Bronchial epithelial cell (primary cell): ENCODE measurements around the gene AKR7A2. TPM values are rescaled to one million over a fixed set of nuclear protein-coding genes. Genes with fewer than 3 reads are reported as not detected.

Experiments used
- DNase-seq: peaks from one replicate; pipeline ENCODE4 v3.0.0-alpha.2; 2010; ENCODE audit warnings: low read depth
- FAIRE-seq: peaks from 2 replicates; lab custom pipeline; 2011; peaks lifted over from hg19 to GRCh38; lab: Jason Lieb, UNC
- H3K27me3 ChIP-seq: 2 replicates; pipeline ENCODE4 v1.5.1; 2011; ENCODE audit warnings: low read length; ENCODE audit not compliant: control insufficient read depth, insufficient read depth
- H3K36me3 ChIP-seq: 2 replicates; pipeline ENCODE4 v1.5.1; 2011; ENCODE audit warnings: low read length; ENCODE audit not compliant: control insufficient read depth, insufficient read depth
- H3K4me3 ChIP-seq: 2 replicates; pipeline ENCODE4 v1.5.1; 2011; ENCODE audit warnings: mild to moderate bottlenecking, low read depth, low read length, control low read depth
- CTCF ChIP-seq: IDR thresholded peaks from 2 replicates; pipeline ENCODE4 v1.5.1; 2011; ENCODE audit warnings: mild to moderate bottlenecking, moderate library complexity, low read length, control low read depth, inconsistent platforms; ENCODE audit not compliant: insufficient read depth, severe bottlenecking
- total RNA-seq: library from RNA; depleted of rRNA; stranded (reverse); fragments of >200 nt; gene quantifications from 2 replicates; pipeline ENCODE4 v1.2.1, GENCODE V29; 2014

AKR7A2 gene
- total RNA-seq, 1 donor from 2014 or later, result 54.8 TPM

DNA sequence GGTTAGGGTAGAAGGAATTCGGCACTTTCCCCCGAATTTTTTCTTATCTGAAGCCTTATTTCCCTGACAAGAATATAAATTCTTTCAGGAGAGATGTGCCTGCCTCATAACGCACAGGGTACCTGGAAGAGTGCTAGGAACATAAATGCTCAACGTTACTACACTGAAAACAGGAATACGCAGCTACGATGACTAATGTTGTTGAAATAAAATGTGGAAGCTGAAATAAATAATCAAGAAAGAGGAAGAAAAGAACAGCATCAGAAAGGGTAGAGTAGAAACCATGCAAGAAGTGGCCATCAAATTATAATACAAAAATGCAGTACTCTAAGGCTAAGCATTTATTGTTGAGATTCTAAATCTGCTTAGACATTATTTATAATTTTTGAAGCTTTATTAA is 34.1 kb upstream of the AKR7A2 start:
- FAIRE-seq (no peak), DNase-seq (no peak)
- Histone ChIP-seq H3K4me3 (no peak overlapping the region), H3K36me3 (peaks cover 20% of the 10 kb centered on the region), H3K27me3 (no peaks in the 10 kb centered on the region)
- TF ChIP-seq CTCF, result no peak

GRCh38 chr1:19345391-19345790 is 33.4 kb upstream of the AKR7A2 start:
- no peak for DNase-seq
- H3K36me3 ChIP-seq, result peaks cover 23% of the 10 kb centered on the region
- no peak for TF ChIP-seq CTCF
- FAIRE-seq, result peak; percentile 64
- no peak overlapping the region for H3K4me3 ChIP-seq
- H3K27me3 ChIP-seq, result no peaks in the 10 kb centered on the region

DNA sequence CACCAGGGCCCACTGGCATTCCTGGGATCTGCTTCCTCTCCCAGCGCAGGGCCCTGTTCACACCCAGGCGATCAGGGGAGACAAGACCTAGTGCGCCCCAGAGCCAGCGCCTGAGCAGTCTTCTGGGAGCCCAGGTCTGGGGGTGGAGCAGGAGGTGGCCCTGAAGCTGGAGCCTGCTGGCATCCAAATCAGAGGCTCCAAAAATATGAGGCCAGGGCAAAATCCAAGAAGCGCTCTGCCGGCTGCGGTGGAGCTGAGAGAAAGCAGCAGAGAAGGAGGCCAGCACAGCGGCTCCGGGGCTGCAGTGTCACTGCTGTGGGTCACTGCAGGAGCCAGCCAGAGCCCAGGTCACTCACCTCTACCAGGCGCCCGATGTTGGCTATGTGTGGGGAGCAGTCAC is 32.9 kb upstream of the AKR7A2 start:
- no peak for TF ChIP-seq CTCF
- H3K4me3 ChIP-seq, result no peak overlapping the region
- FAIRE-seq (no peak), DNase-seq (no peak)
- H3K36me3 ChIP-seq, result peaks cover 23% of the 10 kb centered on the region
- no peaks in the 10 kb centered on the region for H3K27me3 ChIP-seq

GRCh38 chr1:19344372-19344810 is 32.4 kb upstream of the AKR7A2 start:
- Histone ChIP-seq H3K4me3 (no peak overlapping the region), H3K36me3 (peaks cover 26% of the 10 kb centered on the region), H3K27me3 (no peaks in the 10 kb centered on the region)
- DNase-seq (no peak), FAIRE-seq (no peak)
- TF ChIP-seq CTCF, result peak; percentile 97

GRCh38 chr1:19343617-19344350 is 31.8 kb upstream of the AKR7A2 start:
- DNase-seq, result no peak
- no peak for TF ChIP-seq CTCF
- no peak overlapping the region for H3K4me3 ChIP-seq
- no peak for FAIRE-seq
- H3K27me3 ChIP-seq, result no peaks in the 10 kb centered on the region
- H3K36me3 ChIP-seq, result peaks cover 25% of the 10 kb centered on the region
